H9 (cell line): ENCODE data around the gene SCN1A. TPM values are rescaled to one million over a fixed set of nuclear protein-coding genes. Genes with fewer than 3 reads are reported as not detected.

Source experiments
- DNase-seq: peaks from one replicate; pipeline ENCODE4 v3.0.0-alpha.2; 2017
- H2AFZ ChIP-seq: one replicate; pipeline ENCODE4 v1.6.1; 2013; ENCODE audit warnings: mild to moderate bottlenecking, low read length, control low read depth, moderate library complexity
- H2AK5ac ChIP-seq: 2 replicates; pipeline ENCODE4 v1.6.1; 2013; ENCODE audit warnings: low read length, control low read depth, mixed read lengths; ENCODE audit not compliant: insufficient read length
- H2BK120ac ChIP-seq: one replicate; pipeline ENCODE4 v1.6.1; 2013; ENCODE audit warnings: low read depth, mild to moderate bottlenecking, low read length, control low read depth, inconsistent platforms; ENCODE audit not compliant: poor library complexity, severe bottlenecking
- H2BK12ac ChIP-seq: 2 replicates; pipeline ENCODE4 v1.6.1; 2013; ENCODE audit warnings: low read length, control low read depth, mixed read lengths, low read depth; ENCODE audit not compliant: insufficient read length
- H2BK15ac ChIP-seq: 2 replicates; pipeline ENCODE4 v1.6.1; 2013; ENCODE audit warnings: low read depth, low read length, control low read depth
- H2BK20ac ChIP-seq: one replicate; pipeline ENCODE4 v1.6.1; 2013; ENCODE audit warnings: low read depth, mild to moderate bottlenecking, low read length, control low read depth, inconsistent platforms; ENCODE audit not compliant: poor library complexity, severe bottlenecking
- H2BK5ac ChIP-seq: 2 replicates; pipeline ENCODE4 v1.6.1; 2013; ENCODE audit warnings: low read length, control low read depth, mixed read lengths; ENCODE audit not compliant: insufficient read length
- H3K14ac ChIP-seq: 2 replicates; pipeline ENCODE4 v1.6.1; 2013; ENCODE audit warnings: low read length, control low read depth; ENCODE audit not compliant: insufficient read depth
- H3K18ac ChIP-seq: 2 replicates; pipeline ENCODE4 v1.6.1; 2013; ENCODE audit warnings: low read depth, mild to moderate bottlenecking, mixed read lengths, low read length, control low read depth; ENCODE audit not compliant: insufficient read length
- H3K23ac ChIP-seq: 2 replicates; pipeline ENCODE4 v1.6.1; 2013; ENCODE audit warnings: low read length, control low read depth, mixed read lengths, low read depth; ENCODE audit not compliant: insufficient read length
- H3K23me2 ChIP-seq: 2 replicates; pipeline ENCODE4 v1.6.1; 2013; ENCODE audit warnings: low read depth, mild to moderate bottlenecking, mixed read lengths, low read length, control low read depth; ENCODE audit not compliant: insufficient read length, poor library complexity, severe bottlenecking
- H3K27ac ChIP-seq: 2 replicates; pipeline ENCODE4 v1.5.1; 2013; ENCODE audit warnings: low read length, control low read depth, mixed read lengths, low read depth; ENCODE audit not compliant: insufficient read length
- H3K27me3 ChIP-seq: 2 replicates; pipeline ENCODE4 v1.6.1; 2013; ENCODE audit warnings: low read length, control low read depth, inconsistent platforms; ENCODE audit not compliant: insufficient read depth
- H3K4ac ChIP-seq: 2 replicates; pipeline ENCODE4 v1.6.1; 2013; ENCODE audit warnings: low read depth, mild to moderate bottlenecking, control low read depth, inconsistent platforms, low read length, moderate library complexity
- H3K4me1 ChIP-seq: 2 replicates; pipeline ENCODE4 v1.6.1; 2013; ENCODE audit warnings: low read length, control low read depth, inconsistent platforms; ENCODE audit not compliant: insufficient read depth
- H3K4me2 ChIP-seq: 2 replicates; pipeline ENCODE4 v1.6.1; 2013; ENCODE audit warnings: low read length, control low read depth, mixed read lengths; ENCODE audit not compliant: insufficient read length, insufficient read depth
- H3K56ac ChIP-seq: 2 replicates; pipeline ENCODE4 v1.6.1; 2013; ENCODE audit warnings: low read depth, mild to moderate bottlenecking, mixed read lengths, low read length, control low read depth; ENCODE audit not compliant: insufficient read length
- H3K79me1 ChIP-seq: 2 replicates; pipeline ENCODE4 v1.6.1; 2013; ENCODE audit warnings: low read depth, mild to moderate bottlenecking, moderate library complexity, low read length, control low read depth, inconsistent platforms; ENCODE audit not compliant: insufficient read depth, poor library complexity, severe bottlenecking
- H3K79me2 ChIP-seq: 2 replicates; pipeline ENCODE4 v1.6.1; 2013; ENCODE audit warnings: low read length, control low read depth, inconsistent platforms; ENCODE audit not compliant: insufficient read depth
- H3K9ac ChIP-seq: 2 replicates; pipeline ENCODE4 v1.6.1; 2013; ENCODE audit warnings: low read length, control low read depth, mixed read lengths; ENCODE audit not compliant: insufficient read length; ENCODE audit errors: extremely low read depth
- H3K9me3 ChIP-seq: one replicate; pipeline ENCODE4 v1.6.1; 2013; ENCODE audit warnings: low read depth, low read length, inconsistent platforms; ENCODE audit not compliant: control insufficient read depth
- H3T11ph ChIP-seq: one replicate; pipeline ENCODE4 v1.6.1; 2013; ENCODE audit warnings: mild to moderate bottlenecking, low read length, control low read depth, inconsistent platforms
- H4K20me1 ChIP-seq: one replicate; pipeline ENCODE4 v1.6.1; 2013; ENCODE audit not compliant: control insufficient read depth, insufficient read length, insufficient read depth
- H4K5ac ChIP-seq: 2 replicates; pipeline ENCODE4 v1.6.1; 2013; ENCODE audit warnings: low read depth, mild to moderate bottlenecking, mixed read lengths, low read length, control low read depth; ENCODE audit not compliant: insufficient read length
- H4K8ac ChIP-seq: replicated peaks from 2 replicates; pipeline ENCODE4 v1.6.1; 2013; ENCODE audit warnings: low read length, control low read depth, mixed read lengths, low read depth; ENCODE audit not compliant: insufficient read length
- H4K91ac ChIP-seq: 2 replicates; pipeline ENCODE4 v1.6.1; 2013; ENCODE audit warnings: low read depth, mild to moderate bottlenecking, moderate library complexity, mixed read lengths, low read length, control low read depth; ENCODE audit not compliant: insufficient read length
- H3K27ac Mint-ChIP-seq, 3 experiments: 2 replicates in 2 of 3; 3 replicates in 1 of 3; pipeline ENCODE4 v1.8.0; 2020 to 2021; ENCODE audit warnings: mixed read lengths in 3 of 3, mild to moderate bottlenecking in 1 of 3, moderate library complexity in 1 of 3
- H3K27me3 Mint-ChIP-seq: 2 replicates; pipeline ENCODE4 v1.8.0; 2021; ENCODE audit warnings: low read depth, mild to moderate bottlenecking, moderate library complexity, mixed read lengths
- H3K36me3 Mint-ChIP-seq, 3 experiments: 2 replicates in 2 of 3; 3 replicates in 1 of 3; pipeline ENCODE4 v1.8.0; 2020 to 2021; ENCODE audit warnings: low read depth in 3 of 3, mixed read lengths in 3 of 3; ENCODE audit not compliant: insufficient read depth in 1 of 3
- H3K4me1 Mint-ChIP-seq, 2 experiments: 2 replicates each; pipeline ENCODE4 v1.8.0; 2020; ENCODE audit warnings: mixed read lengths in 2 of 2
- H3K4me3 Mint-ChIP-seq, 2 experiments: 2 replicates in 1 of 2; 3 replicates in 1 of 2; pipeline ENCODE4 v1.8.0; 2020 to 2021; ENCODE audit warnings: mild to moderate bottlenecking in 2 of 2, mixed read lengths in 2 of 2, moderate library complexity in 1 of 2
- H3K9me3 Mint-ChIP-seq, 2 experiments: 2 replicates in 1 of 2; 3 replicates in 1 of 2; pipeline ENCODE4 v1.8.0; 2020; ENCODE audit warnings: mild to moderate bottlenecking in 2 of 2, mixed read lengths in 2 of 2, moderate library complexity in 1 of 2
- WGBS: extraction: QIAGEN DNeasy Blood & Tissue Kit; methylation state at CpG from one replicate; pipeline ENCODE4 v1.1.7; 2013; ENCODE audit warnings: missing lambda C conversion rate, low lambda C conversion rate, mixed read lengths; ENCODE audit not compliant: insufficient read length; ENCODE audit errors: extremely low coverage; 5-methylcytosine and 5-hydroxymethylcytosine counted together
- total RNA-seq: library from RNA; stranded (reverse); gene quantifications from 2 replicates; pipeline ENCODE4 v1.2.1, GENCODE V29; 2021
- TF ChIP-seq, protein P1 (sequence below): fragments of 200-600 bp; sonication (generic); conservative IDR thresholded peaks from 3 replicates; pipeline ENCODE4 v1.8.0; 2021; ENCODE audit warnings: antibody characterized with exemption, mild to moderate bottlenecking

The SCN1A gene
- total RNA-seq, 1 experiment from 2014 or later = 0.13 TPM

- Mint-ChIP-seq H3K36me3 (peaks cover 0 to 4% (median 1%) of the 10 kb centered on the region in 3 experiments; a peak in 4 of 7 replicates), H3K27ac (no peak overlapping the region), H3K4me3 (no peak overlapping the region), H3K4me1 (0 out of 4 replicates have a peak, but pooled peaks cover 2% of the 10 kb centered on the region in 2 experiments), H3K27me3 (no peaks in the 10 kb centered on the region), H3K9me3 (peaks cover 0 to 3% of the 10 kb centered on the region in 2 experiments; a peak in 2 of 5 replicates)
- no peak overlapping the region for H3K4me2 ChIP-seq
- H3K79me1 ChIP-seq = no peaks in the 10 kb centered on the region
- no peak overlapping the region for H3K4ac ChIP-seq
- no peak overlapping the region for H2BK20ac ChIP-seq
- H2BK15ac ChIP-seq = no peak overlapping the region
- no peak overlapping the region for H3T11ph ChIP-seq
- no peak overlapping the region for H3K18ac ChIP-seq
- H2AFZ ChIP-seq = no peak overlapping the region
- H4K8ac ChIP-seq = no peak overlapping the region
- H3K79me2 ChIP-seq = no peaks in the 10 kb centered on the region
- H2AK5ac ChIP-seq = no peak overlapping the region
- no peak overlapping the region for H4K5ac ChIP-seq
- no peak for DNase-seq
- no peaks in the 10 kb centered on the region for H4K20me1 ChIP-seq
- H2BK12ac ChIP-seq = no peak overlapping the region
- no peaks in the 10 kb centered on the region for H3K9me3 ChIP-seq
- no CpG with 5 or more reads among the region's 4 CpGs for WGBS
- no peak overlapping the region for H4K91ac ChIP-seq
- no peak overlapping the region for H2BK120ac ChIP-seq
- no peaks in the 10 kb centered on the region for H3K23me2 ChIP-seq
- H3K14ac ChIP-seq = no peak overlapping the region
- no peaks in the 10 kb centered on the region for H3K4me1 ChIP-seq
- no peak overlapping the region for H2BK5ac ChIP-seq
- H3K23ac ChIP-seq = no peak overlapping the region
- TF ChIP-seq, protein P1, sequence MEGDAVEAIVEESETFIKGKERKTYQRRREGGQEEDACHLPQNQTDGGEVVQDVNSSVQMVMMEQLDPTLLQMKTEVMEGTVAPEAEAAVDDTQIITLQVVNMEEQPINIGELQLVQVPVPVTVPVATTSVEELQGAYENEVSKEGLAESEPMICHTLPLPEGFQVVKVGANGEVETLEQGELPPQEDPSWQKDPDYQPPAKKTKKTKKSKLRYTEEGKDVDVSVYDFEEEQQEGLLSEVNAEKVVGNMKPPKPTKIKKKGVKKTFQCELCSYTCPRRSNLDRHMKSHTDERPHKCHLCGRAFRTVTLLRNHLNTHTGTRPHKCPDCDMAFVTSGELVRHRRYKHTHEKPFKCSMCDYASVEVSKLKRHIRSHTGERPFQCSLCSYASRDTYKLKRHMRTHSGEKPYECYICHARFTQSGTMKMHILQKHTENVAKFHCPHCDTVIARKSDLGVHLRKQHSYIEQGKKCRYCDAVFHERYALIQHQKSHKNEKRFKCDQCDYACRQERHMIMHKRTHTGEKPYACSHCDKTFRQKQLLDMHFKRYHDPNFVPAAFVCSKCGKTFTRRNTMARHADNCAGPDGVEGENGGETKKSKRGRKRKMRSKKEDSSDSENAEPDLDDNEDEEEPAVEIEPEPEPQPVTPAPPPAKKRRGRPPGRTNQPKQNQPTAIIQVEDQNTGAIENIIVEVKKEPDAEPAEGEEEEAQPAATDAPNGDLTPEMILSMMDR = no peak
- no peak overlapping the region for H3K27ac ChIP-seq
- no peaks in the 10 kb centered on the region for H3K27me3 ChIP-seq
- no peak overlapping the region for H3K56ac ChIP-seq
- no peak overlapping the region for H3K9ac ChIP-seq
Observed at GRCh38 chr2:166115589-166115988, 12.2 kb downstream of the SCN1A start.
